ENCODE results near the gene ZPLD1. TPM values are rescaled to one million over a fixed set of nuclear protein-coding genes. Genes with fewer than 3 reads are reported as not detected.

The ZPLD1 gene
- total and polyA plus RNA-seq, 2 of the 4 experiments (the other 2 are of a cell fraction) = under 0.01 to 0.03 TPM

GRCh38 chr3:102398666-102399065, 36.1 kb upstream of the ZPLD1 start:
- CTCF ChIA-PET = no interaction called here
- no peak for ATAC-seq (ENCODE audit: low read depth)

More at GRCh38 chr3:102398666-102399065, 36.1 kb upstream of the ZPLD1 start:
- Histone ChIP-seq H2BK20ac (ENCODE audit: low read depth, low read length) (no peak overlapping the region), H3K9me1 (ENCODE audit: insufficient read depth, low read length) (no peaks in the 10 kb centered on the region), H4K5ac (ENCODE audit: low read depth, low read length) (no peak overlapping the region), H2BK120ac (ENCODE audit: low read depth, low read length) (no peak overlapping the region), H2AK5ac (ENCODE audit: low read depth, low read length) (no peak overlapping the region), H3K14ac (replicated peaks; ENCODE audit: low read depth, low read length) (no peak overlapping the region), H3K9me3 (ENCODE audit: control insufficient read depth, insufficient read depth, low read length) (no peaks in the 10 kb centered on the region), H3K9ac (ENCODE audit: low read depth, low read length) (no peak overlapping the region), H3K23ac (ENCODE audit: low read depth, low read length) (no peak overlapping the region), H2BK15ac (ENCODE audit: low read depth, low read length) (no peak overlapping the region), H3K4me3 (ENCODE audit: insufficient read depth, low read depth, low read length) (no peak overlapping the region), H3K4me2 (ENCODE audit: low read depth, low read length) (no peak overlapping the region), H2BK5ac (ENCODE audit: low read depth, low read length, poor library complexity, severe bottlenecking) (no peak overlapping the region), H3K4me1 (ENCODE audit: control insufficient read depth, insufficient read depth, low read length) (no peaks in the 10 kb centered on the region), H4K8ac (ENCODE audit: low read depth in 2 of 2, low read length in 2 of 2) (no peak overlapping the region), H3K56ac (ENCODE audit: extremely low read depth, insufficient read depth, low read length) (no peak overlapping the region), H3K36me3 (ENCODE audit: control insufficient read depth, insufficient read depth, low read length) (no peaks in the 10 kb centered on the region), H3K27me3 (ENCODE audit: control insufficient read depth, insufficient read depth, low read length) (no peaks in the 10 kb centered on the region), H3K27ac (ENCODE audit: insufficient read depth, low read length) (no peak overlapping the region), H3K4ac (ENCODE audit: low read depth, low read length) (no peak overlapping the region), H2AK9ac (replicated peaks; ENCODE audit: low read depth, low read length, poor library complexity) (no peak overlapping the region), H3K79me1 (ENCODE audit: low read depth in 1 of 2, low read length in 2 of 2) (no peaks in the 10 kb centered on the region), H4K20me1 (ENCODE audit: insufficient read depth, low read length) (no peaks in the 10 kb centered on the region), H2AFZ (replicated peaks; ENCODE audit: low read length, poor library complexity) (no peak overlapping the region), H3K18ac (ENCODE audit: low read depth, low read length) (no peak overlapping the region), H4K91ac (ENCODE audit: insufficient read depth, low read depth, low read length) (no peak overlapping the region)
- dilution Hi-C loops (cut with HindIII; ENCODE audit: low sequenced_read_pairs, unreplicated experiment) = no loop called here
- no CpG with 5 or more reads among the region's 5 CpGs for WGBS, 2 experiments (ENCODE audit: extremely low coverage in 2 of 2, insufficient read length in 1 of 2)
- intact Hi-C loops (cut with micrococcal nuclease) = no loop called here
- DNase-seq = no peak
- no TSS peak for BruUV-seq (replicated peaks)
- in situ Hi-C loops (cut with MboI; ENCODE audit: low sequenced_read_pairs) = no loop called here
- POLR2A ChIA-PET (ENCODE audit: unreplicated experiment) = no interaction called here
- TF ChIP-seq FOS (IDR thresholded peaks at IDR 0.05; ENCODE audit: low read depth, low read length) = no peak
- TF ChIP-seq, protein P1, sequence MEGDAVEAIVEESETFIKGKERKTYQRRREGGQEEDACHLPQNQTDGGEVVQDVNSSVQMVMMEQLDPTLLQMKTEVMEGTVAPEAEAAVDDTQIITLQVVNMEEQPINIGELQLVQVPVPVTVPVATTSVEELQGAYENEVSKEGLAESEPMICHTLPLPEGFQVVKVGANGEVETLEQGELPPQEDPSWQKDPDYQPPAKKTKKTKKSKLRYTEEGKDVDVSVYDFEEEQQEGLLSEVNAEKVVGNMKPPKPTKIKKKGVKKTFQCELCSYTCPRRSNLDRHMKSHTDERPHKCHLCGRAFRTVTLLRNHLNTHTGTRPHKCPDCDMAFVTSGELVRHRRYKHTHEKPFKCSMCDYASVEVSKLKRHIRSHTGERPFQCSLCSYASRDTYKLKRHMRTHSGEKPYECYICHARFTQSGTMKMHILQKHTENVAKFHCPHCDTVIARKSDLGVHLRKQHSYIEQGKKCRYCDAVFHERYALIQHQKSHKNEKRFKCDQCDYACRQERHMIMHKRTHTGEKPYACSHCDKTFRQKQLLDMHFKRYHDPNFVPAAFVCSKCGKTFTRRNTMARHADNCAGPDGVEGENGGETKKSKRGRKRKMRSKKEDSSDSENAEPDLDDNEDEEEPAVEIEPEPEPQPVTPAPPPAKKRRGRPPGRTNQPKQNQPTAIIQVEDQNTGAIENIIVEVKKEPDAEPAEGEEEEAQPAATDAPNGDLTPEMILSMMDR (conservative IDR thresholded peaks at IDR 0.05; ENCODE audit: low read depth, low read length) = no peak
